SK-N-DZ (cell line): Measurements from ENCODE around the gene APOBR. TPM values are rescaled to one million over a fixed set of nuclear protein-coding genes. Genes with fewer than 3 reads are reported as not detected.
A peak's percentile ranks its signal among the peaks of the same experiment; 100 is the strongest.
"Not testable (repeated sequence)": the region's sequence is repeated elsewhere in the genome, so short reads cannot be mapped to it uniquely, and the experiment has no call there.

Experiments
- DNase-seq: peaks from one replicate; pipeline ENCODE4 v3.0.0-alpha.2; 2015; ENCODE audit warnings: low spot score
- polyA plus RNA-seq, 2 experiments: library from polyadenylated mRNA; depleted of rRNA; stranded (reverse); fragments of >200 nt; gene quantifications; 2 replicates each; pipeline ENCODE4 v1.2.3, GENCODE V29; 2014

The APOBR gene, protein sequence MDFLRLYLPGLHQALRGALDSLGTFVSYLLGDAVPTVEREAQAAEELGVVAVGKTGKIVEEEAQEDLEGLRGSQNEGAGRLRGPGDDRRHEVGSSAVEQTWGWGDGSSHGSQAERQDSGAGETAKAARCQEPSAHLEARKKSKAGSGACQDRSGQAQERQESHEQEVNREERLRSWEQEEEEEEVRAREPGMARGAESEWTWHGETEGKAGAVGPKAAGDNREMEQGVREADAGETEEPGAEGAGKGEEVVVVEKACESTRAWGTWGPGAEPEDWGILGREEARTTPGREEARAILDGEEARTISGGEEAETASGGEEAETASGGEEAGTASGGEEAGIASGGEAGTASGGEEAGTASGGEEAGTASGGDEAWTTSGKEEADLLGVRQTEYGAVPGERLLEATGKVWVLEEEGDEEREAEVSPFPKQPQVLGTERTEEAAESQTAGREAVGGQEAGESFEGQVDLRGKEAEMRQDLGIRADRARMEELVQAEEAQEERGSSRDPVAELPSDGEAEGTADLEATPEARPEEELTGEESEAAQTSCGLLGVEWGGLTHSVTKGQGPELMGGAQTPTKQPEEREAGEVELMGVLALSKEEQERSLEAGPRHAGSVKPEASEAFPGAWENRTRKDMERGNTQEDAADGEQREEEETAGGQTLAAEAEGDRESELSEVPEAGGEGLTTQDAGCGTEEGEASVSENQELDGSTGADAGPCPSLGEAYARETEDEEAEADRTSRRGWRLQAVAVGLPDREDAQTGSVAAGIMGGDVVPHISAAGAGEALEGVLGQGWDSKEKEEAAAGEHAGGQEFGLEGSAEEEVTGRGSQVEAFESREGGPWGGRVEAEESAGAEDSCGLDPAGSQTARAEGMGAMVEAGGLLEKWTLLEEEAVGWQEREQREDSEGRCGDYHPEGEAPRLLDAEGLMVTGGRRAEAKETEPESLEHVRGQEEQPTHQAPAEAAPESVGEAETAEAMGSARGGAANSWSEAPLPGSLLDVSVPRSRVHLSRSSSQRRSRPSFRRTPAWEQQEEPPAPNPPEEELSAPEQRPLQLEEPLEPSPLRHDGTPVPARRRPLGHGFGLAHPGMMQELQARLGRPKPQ
- polyA plus RNA-seq (2014; cell fraction: cytosol; rRNA removed) = 0.41 TPM in 1 of 2 replicates, not detected in the other
- polyA plus RNA-seq (2014; cell fraction: nucleus; rRNA removed) = 0.09 TPM in 1 of 2 replicates, not detected in the other

DNA sequence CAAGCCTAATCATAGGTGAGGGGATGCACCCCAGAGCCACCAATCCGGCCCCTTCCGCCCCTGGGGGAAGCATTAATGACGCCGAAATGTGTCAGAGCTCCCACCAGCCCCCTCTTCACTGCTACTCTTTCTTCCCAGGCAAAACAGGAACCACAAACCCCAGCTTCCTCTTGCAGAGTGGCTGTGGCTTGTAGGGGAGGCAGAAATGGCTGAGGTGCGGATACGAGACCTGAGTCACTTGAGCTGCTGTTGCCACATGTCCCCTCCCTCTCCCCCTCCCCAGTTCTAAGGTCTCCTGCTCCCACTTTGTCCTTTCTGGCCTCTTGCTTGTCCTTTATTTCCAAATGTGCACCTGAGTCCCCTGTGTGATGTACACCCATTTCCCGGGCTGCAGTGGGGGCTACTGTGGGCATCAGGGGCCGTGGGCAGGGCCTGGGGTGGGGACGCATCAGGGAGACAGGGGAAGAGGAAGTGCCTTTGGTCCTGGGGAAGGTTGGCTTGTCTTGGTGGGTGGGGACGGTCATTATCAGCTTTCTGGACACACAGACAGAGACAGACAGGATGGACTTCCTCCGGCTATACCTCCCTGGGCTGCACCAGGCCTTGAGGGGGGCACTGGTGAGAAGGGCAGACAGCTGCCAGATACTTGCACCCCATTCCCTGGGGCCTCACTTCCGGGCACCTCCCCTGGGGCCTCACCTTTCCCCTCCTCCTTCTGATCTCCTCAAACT is at the start of gene APOBR:
TSS of gene APOBR (plus strand) at position 523 of the 731 bp plus-strand sequence. CDS start at position 562, 39 bp downstream.
- DNase-seq = no peak

DNA sequence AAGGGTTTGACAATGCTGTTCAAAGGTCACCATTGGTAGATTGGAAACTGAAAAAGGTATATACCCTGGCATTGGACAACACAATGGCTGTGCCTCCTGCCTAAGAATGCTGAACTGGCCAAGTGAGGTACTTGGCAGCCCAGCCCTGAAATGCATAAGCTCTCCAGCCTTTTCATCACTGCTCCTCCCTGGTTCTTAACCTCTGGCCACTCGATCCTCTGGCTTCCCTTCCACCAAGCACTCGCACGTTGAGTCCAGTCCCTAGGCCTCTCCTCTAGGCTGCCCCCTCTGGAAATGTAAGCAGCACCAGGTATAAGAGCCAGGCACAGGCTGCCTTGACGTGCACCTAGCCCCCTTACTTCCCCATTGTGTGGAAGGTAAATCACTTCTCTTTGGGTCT is 48.1 kb upstream of the APOBR start:
- not testable (repeated sequence) for DNase-seq

DNA sequence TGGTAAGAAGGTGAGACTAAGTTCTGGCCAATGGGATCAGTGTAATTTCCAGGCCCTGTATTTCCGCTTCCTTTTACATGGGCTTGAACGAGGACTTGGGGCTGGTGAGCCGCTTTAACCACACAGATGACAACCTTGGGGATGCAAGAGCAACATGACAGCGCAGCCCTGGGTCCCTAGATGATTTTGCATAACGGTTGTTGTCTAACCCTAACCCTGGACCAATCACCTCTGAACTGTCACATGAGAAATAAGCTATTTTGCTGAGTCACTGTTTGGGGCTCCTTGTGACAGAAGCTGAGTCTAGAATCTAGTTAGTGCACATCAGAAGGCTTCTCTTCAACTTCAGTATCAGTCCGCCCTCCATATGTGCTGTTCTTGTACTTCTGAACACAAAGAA is 47.4 kb upstream of the APOBR start:
- not testable (repeated sequence) for DNase-seq

DNA sequence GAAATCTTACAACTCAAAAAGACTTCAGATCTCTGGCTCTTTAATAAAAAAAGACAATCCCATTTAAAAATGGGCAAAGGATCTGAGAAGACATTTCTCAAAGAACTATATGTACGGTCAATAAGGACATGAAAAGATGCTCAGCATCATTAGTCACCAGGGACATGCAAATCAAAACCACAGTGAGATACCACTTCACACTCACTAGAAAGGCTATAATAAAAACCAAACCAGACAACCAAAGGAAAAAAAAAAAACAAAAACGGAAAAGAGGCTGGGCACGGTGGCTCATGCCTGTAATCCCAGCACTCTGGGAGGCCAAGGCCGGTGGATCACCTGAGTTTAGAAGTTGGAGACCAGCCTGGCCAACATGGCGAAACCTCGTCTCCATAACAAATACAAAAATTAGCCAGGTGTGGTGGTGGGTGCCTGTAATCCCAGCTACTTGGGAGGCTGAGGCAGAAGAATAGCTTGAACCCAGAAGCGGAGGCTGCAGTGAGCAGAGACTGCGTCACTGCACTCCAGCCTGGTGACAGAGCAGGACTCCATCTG is 20.7 kb upstream of the APOBR start:
- DNase-seq = no peak

DNA sequence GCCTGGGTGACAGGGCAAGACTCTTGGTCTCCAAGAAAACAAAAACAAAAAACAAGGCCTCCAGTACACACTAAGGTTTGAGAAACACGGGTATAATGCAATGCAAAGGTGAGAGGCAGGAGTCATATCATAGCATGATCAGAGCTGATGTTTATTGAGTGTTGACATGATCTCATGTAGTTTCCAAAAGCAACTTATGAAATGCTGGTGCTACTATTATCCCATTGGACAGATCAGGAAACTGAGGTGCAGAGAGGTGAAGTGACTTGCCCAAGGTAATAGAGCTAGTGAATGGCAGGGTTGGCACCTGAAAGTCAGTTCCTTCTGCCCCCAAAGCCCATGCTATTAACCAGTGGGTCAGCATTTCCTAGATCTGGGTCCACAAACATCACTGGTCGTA is 19.2 kb upstream of the APOBR start:
- DNase-seq = no peak

DNA sequence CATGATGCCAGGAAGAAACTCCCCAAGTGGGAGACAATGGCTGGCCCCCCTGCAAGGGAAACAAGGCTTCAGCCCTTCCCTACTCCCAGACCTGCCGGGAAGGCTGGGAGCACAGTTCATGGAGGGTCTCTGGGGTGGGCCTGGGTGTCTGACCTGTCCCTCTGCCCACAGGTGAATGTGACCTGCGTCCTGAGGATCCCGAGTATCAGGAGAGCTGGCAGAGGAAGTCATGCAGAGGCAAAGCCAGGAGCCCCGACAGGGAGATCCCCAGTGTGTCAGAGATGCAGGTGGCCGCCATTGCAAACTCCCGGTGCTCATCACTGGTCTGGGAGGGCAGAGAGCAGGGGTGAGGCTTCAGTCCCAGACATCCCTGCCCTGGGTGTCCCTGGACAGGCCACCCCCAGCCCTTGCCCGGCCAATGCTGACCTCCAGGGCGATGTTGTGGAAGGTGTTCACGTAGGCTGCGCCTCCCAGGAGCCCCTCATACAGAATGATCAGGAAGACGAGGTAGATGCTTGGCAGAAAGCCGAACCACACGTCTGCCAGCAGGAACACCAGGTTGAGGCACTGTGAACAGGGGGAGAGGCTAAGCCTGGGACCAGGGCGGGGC is 17.0 kb upstream of the APOBR start:
- no peak for DNase-seq

DNA sequence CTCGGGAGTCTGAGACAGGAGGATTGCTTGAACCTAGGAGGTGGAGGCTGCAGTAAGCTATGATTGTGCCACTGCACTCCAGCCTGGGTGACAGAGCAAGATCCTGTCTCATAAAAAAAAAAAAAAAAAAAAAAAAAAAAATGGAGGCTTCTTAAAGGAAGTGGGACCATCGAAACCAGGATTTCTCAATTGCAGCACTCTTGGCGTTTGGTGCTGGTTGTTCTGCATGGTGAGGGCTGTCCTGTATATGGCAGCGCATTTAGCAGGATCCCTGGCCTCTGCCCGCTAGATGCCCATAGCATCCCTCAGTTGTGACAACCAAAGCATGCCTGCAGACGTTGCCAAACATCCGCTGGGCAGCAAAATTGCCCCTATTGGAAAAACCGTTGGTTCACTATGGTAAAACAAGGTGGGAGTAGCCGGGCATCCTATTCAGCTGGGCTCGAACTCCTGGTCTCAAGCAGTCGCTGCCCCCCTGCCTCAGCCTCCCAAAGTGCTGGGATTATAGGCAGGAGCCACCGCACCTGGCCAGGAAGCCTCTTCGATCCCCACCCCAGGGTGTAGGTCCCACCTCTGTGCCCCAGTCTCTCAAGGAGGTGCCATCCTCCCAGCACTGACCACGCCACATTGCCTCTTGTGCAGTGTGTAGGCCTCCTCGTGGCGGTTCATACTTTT is 15.8 kb upstream of the APOBR start:
- no peak for DNase-seq

DNA sequence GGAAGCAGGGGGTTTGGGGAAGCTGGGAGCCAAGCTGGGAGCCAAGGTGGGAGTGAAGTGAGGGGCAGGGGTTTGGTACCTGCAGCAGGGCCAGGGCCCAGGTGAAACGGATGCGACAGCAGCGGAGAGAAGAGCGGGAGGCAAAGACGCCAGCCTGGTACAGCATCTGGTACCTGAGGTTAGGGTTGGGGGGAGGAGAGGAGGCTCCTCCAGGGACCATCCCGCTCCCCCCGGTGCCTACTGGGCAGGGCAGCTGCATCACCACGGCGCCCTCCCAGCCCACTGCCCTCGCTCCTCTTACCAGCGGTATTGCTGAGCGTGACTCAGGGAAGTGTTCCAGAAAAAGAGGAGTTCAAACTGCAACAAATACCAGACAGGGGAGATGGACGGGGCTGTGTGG is 12.4 kb upstream of the APOBR start:
- DNase-seq = no peak

DNA sequence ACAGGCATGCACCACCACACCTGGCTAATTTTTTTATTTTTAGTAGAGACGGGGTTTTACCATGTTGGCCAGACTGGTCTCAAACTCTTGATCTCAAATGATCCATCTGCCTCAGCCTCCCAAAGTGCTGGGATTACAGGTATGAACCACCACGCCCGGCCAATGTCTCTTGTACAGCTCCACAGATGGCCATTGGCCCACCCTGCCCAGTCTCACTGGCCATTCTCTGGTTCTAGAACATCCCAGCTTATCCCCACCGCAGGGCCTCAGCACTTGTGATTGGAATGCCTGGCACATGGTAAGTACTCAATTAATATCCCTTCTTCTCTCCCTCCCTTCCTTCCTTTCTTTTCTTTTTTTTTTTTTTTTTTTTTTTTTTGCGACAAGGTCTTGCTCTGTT is 11.1 kb upstream of the APOBR start:
- not testable (repeated sequence) for DNase-seq

DNA sequence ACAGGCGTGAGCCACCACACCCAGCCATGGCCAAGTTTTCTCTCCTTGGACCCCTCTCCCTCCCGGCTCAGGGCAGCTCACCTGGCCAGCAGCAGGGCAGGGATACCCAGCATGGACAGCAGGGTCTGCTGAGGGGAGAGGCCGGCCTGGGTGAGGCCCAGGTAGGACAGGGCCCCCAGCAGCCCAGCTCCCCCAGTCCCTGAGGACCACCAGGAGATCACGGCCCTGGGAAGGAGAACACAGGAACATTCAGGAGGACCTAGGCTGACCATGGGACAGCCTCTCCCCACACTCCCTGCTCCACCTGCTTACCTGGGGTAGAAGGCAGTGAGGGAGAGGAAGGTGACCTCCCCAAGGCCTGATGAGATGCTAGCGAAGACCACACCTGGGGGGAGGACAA is 8.2 kb upstream of the APOBR start:
- no peak for DNase-seq

DNA sequence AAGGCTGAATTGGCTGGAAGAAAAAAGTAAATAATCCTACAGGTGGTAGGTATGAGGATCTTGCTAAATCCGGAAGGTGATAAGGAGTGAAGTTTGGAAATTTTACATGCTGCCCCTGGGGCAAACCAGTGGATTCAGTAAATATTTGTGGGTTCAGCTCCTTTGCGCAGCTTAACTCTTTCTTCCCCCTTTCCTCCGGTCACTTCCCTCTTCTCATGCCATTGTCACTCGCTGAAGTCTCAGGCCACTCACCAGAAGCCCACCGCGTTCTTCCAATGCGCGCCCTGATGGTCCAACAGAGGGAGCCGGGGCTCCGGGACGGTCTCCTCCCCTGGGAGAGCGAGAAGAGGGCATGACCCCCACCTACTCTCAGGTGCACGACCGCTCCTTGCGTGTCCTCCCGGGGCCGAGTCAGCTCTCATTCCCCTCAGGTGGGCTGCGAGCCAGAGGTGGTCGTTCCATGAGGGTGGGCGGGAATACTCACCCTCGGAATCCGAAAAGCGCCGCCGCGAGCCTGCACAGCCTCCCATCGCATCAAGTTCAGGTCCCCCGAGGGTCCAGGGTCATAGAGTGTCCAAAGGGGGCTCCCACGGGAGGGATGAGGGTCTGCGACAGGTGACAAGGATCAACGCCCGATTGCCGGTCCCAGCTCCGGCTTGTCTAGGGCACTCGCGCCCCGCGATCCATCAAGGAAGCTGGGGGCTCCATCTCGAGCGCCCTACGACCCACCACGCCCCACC is 3.0 kb upstream of the APOBR start:
- DNase-seq = peak; percentile 56

DNA sequence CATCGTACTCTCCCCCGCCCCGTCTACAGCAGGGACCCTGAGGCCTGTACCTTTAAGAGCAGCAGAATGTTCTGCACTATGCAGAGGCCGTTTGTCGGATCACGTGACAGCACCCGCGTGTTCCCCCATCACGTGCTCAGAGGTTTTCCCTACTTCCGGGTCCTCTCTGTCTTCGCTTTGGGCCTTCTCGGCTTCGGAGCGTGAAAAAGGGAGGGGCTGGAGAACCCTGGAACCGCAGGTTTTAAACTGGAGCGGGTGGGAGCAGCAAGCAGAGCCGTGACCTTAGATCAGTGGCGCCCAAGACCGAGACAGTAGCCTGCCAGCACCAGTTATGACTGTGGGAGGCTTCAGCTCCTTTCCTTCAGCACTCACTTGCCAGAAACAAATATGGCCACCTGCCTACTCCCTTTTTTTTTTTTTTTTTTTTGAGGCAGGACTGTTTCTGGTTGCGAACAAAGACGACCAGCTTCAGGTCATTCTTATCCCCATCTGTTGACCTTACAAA is 2.4 kb upstream of the APOBR start, which contains the start of gene CLN3:
TSS of gene CLN3 (minus strand) at position 105 of the 505 bp plus-strand sequence. CDS start 315 bp downstream, outside the sequence.
- peak; percentile 98 for DNase-seq

DNA sequence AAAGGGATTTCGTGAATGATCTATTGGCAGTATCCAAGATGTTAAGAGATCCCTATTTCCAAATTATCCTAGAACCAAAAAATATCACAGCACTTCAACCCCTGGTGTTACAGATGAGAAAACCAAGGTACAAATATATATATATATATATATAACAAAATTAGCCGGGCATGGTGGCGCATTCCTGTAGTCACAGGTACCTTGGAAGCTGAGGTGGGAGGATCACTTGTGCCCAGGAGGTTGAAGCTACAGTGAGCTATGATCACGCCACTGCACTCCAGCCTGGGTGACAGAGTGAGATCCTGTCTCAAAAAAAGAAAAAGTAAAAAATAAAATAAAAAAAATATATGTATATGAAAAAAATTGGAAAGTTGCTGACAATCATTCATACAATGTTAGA is 1.9 kb upstream of the APOBR start:
- DNase-seq = no peak

DNA sequence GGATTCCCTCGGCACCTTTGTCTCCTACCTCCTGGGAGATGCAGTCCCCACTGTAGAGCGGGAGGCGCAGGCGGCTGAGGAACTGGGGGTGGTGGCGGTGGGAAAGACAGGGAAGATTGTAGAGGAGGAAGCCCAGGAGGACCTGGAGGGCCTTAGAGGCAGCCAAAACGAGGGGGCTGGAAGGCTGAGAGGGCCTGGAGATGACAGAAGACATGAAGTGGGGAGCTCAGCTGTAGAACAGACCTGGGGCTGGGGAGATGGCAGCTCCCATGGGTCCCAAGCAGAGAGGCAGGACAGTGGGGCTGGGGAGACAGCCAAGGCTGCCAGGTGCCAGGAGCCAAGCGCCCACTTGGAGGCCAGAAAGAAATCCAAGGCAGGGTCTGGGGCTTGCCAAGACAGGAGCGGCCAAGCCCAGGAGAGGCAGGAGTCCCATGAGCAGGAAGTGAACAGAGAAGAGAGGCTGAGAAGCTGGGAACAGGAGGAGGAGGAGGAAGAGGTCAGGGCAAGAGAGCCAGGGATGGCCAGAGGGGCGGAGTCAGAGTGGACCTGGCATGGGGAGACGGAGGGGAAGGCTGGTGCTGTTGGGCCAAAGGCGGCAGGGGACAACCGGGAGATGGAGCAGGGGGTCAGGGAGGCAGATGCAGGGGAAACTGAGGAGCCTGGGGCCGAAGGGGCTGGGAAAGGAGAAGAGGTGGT is 803 bp downstream of the APOBR start:
- DNase-seq = no peak

DNA sequence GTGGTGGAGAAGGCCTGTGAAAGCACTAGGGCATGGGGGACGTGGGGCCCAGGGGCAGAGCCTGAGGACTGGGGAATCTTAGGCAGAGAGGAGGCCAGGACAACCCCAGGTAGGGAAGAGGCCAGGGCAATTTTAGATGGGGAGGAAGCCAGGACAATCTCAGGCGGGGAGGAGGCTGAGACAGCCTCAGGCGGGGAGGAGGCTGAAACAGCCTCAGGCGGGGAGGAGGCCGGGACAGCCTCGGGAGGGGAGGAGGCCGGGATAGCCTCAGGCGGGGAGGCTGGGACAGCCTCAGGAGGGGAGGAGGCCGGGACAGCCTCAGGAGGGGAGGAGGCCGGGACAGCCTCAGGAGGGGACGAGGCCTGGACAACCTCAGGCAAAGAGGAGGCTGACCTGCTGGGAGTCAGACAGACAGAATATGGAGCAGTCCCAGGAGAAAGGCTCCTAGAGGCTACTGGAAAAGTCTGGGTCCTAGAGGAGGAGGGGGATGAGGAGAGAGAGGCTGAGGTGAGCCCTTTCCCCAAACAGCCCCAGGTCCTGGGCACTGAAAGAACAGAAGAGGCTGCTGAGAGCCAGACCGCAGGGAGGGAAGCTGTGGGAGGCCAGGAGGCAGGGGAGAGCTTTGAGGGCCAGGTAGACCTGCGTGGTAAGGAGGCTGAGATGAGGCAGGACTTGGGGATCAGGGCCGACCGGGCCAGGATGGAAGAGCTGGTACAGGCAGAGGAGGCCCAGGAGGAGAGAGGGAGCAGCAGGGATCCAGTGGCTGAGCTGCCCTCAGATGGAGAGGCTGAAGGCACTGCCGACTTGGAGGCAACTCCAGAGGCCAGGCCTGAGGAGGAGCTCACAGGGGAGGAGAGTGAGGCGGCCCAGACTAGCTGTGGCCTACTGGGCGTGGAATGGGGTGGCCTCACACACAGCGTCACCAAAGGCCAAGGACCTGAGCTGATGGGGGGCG is 1.6 kb downstream of the APOBR start:
- DNase-seq = no peak

DNA sequence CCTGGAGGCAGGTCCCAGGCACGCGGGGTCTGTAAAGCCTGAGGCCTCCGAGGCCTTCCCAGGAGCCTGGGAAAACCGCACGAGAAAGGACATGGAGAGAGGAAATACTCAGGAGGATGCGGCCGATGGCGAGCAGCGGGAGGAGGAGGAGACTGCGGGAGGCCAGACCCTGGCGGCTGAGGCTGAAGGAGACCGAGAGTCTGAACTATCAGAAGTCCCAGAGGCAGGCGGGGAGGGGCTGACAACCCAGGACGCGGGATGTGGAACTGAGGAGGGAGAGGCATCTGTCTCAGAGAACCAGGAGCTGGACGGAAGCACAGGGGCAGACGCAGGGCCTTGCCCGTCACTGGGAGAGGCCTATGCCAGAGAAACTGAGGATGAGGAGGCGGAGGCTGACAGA is 2.4 kb downstream of the APOBR start:
- DNase-seq = peak; percentile 35

DNA sequence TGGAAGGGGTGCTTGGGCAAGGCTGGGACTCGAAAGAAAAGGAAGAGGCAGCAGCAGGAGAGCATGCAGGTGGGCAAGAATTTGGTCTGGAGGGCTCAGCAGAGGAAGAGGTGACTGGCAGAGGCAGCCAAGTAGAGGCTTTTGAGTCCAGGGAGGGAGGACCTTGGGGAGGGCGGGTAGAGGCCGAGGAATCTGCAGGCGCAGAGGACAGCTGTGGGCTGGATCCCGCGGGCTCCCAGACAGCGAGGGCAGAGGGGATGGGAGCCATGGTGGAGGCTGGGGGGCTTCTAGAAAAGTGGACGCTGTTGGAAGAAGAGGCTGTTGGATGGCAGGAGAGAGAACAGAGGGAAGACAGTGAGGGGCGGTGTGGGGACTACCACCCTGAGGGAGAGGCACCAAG is 2.9 kb downstream of the APOBR start:
- no peak for DNase-seq
